ENCODE data around the gene ATOX1.

The ATOX1 gene

DNA sequence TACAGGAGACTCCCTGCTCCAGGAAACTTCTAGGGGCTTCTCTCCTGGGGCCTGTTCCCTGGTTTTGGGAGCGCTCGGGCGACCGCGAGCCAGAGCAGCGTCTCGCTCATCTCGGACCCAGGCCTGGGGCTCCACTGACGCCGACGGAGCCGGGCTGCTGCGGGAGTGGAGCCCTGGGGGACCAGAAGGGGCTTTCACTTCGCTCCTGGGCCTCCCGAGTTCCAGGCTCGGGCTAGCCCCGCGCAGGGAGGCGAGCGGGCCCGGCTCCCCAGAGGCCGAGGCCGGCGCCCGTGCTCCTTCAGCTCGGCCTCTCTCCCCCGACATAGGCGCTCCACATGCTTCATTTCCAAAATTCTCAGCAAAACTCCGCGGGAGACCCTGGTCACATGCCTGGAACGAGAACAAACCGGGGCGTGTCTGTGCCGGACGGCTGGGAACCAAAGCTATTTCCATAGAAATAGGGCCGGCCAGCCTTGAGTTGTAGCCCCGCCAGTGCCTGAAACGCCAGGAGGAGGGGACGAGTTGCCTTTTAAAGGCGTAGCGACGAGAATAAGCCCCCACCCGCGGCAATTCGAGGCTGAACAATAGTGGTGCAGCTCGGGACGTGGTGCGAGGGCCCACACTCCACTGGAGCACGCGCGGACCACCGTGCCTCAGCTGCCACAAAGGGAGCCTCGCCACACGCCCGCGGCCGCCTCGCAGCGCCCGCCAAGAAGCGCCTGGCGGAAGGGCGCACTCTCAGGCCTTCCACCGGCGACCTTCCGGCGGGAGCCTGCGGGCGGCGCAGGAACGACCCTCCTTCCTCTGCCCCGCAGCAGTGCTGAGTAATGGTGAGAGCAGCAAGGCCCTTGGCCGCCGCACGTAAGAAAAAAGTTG is 12.2 kb upstream of the ATOX1 start:
- DNase-seq (ENCODE audit: low read depth, low spot score) = peak; percentile 65

DNA sequence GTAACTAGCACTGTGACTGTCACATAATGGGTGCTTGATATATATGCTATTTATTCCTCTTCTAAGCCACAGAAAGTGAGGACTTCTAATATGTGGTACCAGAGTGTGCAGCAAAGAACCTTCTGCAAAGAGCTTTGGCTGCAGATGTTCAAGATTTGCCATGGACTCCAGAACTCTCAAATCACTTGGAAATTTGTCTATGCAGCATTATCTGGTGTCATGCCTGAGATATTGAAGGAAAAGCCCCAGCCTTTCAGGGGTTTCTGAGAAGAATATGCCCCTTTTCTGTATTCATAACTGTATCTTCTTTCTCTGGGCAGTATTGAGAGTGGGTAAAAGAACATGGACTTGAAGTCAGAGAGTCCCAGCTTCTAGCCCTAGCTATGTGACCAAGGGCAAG is 8.5 kb upstream of the ATOX1 start:
- no peak for DNase-seq (ENCODE audit: low read depth, low spot score)

- no peak for DNase-seq (ENCODE audit: low read depth, low spot score)
Measured at GRCh38 chr5:151764801-151765200, 6.4 kb upstream of the ATOX1 start.

- no peak for DNase-seq (ENCODE audit: low read depth, low spot score)
Measured at GRCh38 chr5:151758141-151758429, 346 bp downstream of the ATOX1 start.

GRCh38 chr5:151757233-151758140 is 944 bp downstream of the ATOX1 start:
- no peak for DNase-seq (ENCODE audit: low read depth, low spot score)

- DNase-seq (ENCODE audit: low read depth, low spot score) = no peak
Measured at GRCh38 chr5:151755383-151755782, 3.0 kb downstream of the ATOX1 start.

- no peak for DNase-seq (ENCODE audit: low read depth, low spot score)
Measured at GRCh38 chr5:151751593-151751992, 6.8 kb downstream of the ATOX1 start.

- no peak for DNase-seq (ENCODE audit: low read depth, low spot score)
Measured at GRCh38 chr5:151751091-151751490, 7.3 kb downstream of the ATOX1 start.

DNA sequence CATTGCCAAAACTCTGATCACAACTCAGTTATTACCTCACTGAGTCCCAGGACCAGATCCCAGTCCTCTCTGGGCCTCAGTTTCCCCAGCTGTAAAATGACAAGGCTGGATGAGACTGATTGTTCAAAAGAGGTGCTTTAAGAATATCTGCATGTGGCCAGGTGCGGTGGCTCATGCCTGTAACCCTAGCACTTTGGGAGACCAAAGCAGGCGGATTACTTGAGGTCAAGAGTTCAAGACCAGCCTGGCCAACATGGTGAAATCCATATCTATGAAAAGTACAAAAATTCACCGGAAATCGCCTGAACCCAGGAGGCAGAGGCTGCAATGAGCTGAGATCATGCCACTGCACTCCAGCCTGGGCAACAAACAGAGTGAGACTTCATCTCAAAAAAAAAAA is 8.3 kb downstream of the ATOX1 start:
- DNase-seq (ENCODE audit: low read depth, low spot score) = no peak

GRCh38 chr5:151745071-151745705 is 13.2 kb downstream of the ATOX1 start:
- DNase-seq (ENCODE audit: low read depth, low spot score) = peak; percentile 46

DNA sequence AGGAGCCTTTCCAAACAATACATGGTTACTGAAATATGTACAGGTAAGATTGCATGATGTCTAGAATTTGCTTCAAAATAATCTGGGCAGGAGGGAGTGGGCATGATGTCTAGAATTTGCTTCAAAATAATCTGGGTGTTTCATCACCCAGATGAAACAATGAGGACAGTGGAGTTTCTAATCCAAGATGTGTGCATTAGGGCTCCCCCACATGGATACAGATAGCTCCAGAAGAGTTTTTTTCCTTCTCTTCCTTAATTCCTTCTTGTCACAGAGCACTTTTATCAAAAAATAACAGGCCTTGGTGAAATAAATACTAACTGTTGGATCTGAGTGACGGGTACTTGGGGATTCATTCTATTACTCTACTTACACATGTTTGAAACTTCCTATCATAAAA is 14.9 kb downstream of the ATOX1 start:
- no peak for DNase-seq (ENCODE audit: low read depth, low spot score)

GRCh38 chr5:151742870-151743294 is 15.5 kb downstream of the ATOX1 start:
- DNase-seq (ENCODE audit: low read depth, low spot score) = peak; percentile 37

GRCh38 chr5:151741678-151742423 is 16.6 kb downstream of the ATOX1 start:
- no peak for DNase-seq (ENCODE audit: low read depth, low spot score)

DNA sequence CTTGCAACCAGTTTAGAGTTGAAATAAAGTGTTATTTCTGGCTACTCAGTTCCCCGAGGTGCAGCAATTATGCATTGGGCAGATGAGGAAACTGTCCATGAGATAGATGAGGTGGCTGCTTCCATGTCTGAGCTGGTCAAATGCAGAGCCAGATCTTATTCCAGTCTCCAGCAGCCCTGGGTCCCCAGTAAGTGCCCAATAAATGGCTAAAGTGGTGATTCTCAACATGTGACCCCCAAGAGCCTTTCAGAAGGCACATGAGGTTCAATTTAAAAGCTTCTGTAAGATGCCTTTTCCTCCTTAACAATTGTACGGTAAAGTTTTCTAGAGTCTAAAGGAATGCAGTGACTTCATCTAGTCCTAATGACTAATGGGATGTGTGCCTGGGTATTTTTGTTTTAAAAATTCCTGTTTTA is 17.5 kb downstream of the ATOX1 start:
- DNase-seq (ENCODE audit: low read depth, low spot score) = no peak

DNA sequence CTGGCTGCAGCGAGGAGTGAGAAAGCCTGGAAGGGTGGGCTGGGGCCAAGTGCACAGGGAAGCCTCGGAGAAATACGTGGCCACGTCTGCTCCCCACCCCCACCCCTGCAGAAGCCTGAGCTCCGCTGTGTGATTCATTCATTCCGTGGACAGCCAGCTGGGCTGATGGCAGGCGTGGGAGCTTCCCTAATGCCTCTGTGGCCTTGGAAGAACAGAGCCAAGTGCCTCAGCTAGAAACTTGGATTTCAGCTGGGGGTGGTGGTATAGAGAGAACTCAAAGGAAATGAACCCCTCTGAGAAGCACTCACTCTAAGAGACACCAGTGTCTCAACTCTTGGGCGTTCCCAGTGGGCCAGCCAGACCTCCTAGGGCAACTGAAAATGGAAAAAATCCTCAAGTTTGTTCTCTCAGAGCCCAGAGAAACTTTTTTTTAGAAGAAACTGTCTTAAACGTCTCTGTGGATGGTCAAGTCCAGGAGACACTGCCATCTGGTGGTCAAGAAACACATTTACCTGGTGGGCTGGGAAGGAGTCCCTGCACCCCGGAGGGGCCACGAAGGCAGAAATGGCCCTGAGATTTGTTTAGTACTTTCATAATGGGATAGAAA is 18.0 kb downstream of the ATOX1 start:
- DNase-seq (ENCODE audit: low read depth, low spot score) = peak; percentile 58

- peak; percentile 46 for DNase-seq (ENCODE audit: low read depth, low spot score)
Measured at GRCh38 chr5:151739939-151740335, 18.5 kb downstream of the ATOX1 start.

DNA sequence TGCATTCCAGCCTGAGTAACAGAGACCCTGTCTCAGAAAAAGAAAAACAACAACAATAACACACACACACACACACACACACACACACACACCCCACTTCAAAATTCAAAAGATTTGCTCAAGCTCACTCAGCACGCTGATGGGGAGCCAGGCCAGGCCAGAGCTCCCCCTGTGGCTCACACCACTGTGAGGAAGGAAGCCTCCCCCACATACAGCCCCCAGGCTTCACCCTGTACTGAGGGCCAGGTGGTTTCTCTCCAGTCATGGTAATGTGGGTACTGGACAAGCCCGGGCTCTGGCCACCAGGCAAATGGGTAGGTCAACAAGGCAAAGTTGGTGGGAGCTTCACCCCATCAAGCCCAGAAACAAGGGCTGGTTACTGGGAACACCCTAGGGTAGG is 19.0 kb downstream of the ATOX1 start:
- DNase-seq (ENCODE audit: low read depth, low spot score) = no peak

DNA sequence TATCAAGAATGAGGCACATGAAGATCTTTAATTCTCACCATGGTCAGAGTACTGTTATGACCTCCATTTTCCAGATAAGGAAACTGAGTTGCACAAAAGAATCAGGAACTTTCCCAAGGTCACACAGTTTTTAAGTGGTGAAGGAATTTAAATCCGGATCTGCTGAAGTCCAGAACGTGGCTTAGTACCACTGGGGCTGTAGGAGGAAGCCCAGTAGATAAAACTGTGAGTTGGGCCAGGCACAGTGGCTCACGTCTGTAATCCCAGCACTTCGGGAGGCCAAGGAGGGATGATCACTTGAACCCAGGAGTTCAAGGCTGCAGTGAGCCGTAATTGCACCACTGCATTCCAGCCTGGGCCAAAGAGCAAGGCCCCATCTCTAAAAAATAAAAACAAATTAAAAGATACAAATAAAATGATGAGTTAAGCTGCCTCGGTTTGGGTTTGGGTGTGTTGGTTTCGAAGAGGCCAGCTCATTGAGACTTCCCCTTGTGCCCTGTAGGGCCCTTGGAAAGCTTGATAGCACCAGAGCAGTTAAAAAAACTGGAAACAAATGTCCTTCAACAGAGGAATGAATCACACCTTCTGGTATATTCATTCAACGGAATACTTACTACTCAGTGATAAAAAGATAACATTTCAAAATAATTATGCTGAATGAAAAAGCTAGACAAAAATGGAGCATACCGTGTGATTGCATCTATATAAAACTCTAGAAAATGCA is 20.1 kb downstream of the ATOX1 start:
- no peak for DNase-seq (ENCODE audit: low read depth, low spot score)

DNA sequence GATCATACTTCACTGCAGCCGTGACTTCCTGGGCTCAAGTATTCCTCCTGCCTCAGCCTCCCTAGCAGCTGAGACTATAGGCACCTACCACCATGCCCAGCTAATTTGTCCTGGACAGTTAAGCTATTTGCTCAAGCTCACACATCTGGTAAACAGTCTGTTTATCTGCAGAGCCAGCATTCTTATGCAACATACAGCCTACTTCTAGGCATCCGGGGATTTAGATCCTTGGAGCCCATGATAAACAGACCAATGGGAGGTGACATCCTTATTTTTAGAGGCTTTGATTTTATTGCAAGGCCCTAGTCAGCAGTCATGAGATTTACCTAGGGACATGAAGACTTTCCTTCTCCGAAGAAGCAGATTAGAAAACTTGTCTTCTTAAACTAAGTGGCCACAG is 21.0 kb downstream of the ATOX1 start:
- DNase-seq (ENCODE audit: low read depth, low spot score) = no peak

DNA sequence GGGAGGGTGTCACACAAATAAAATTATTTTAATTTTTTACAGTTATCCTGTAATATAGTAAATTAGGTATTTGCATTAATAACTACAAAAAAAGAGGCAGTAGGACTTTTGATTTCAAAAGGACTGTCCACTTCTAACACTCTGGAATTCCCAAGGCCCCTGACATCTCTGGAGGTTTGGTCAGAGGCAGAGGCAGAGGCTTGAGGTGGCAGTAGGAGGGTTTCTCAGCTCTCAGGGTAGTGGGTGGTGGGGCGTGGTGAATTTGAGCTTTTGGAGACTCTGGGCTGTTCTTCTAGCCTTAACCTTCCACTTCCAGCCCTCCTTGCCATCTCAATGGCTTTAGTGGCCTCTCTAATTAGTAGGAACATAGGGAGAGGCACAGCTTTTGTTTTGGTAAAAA is 22.8 kb downstream of the ATOX1 start:
- no peak for DNase-seq (ENCODE audit: low read depth, low spot score)

- DNase-seq (ENCODE audit: low read depth, low spot score) = no peak
Measured at GRCh38 chr5:151734064-151734408, 24.4 kb downstream of the ATOX1 start.
